Glutamatergic neuron (in vitro differentiated cells): ENCODE results near the gene PSTPIP2. TPM values are rescaled to one million over a fixed set of nuclear protein-coding genes. Genes with fewer than 3 reads are reported as not detected.

Experiments used
- DNase-seq: peaks from one replicate; pipeline ENCODE4 v3.0.0; 2022
- H3K27ac Mint-ChIP-seq: one replicate; pipeline ENCODE4 v1.8.0; 2020; ENCODE audit warnings: mild to moderate bottlenecking, mixed read lengths, inconsistent platforms; ENCODE audit not compliant: unreplicated experiment
- H3K27me3 Mint-ChIP-seq: one replicate; pipeline ENCODE4 v1.8.0; 2020; ENCODE audit warnings: mild to moderate bottlenecking, moderate library complexity, mixed read lengths, inconsistent platforms; ENCODE audit not compliant: unreplicated experiment
- H3K36me3 Mint-ChIP-seq: one replicate; pipeline ENCODE4 v1.8.0; 2020; ENCODE audit warnings: mild to moderate bottlenecking, mixed read lengths, inconsistent platforms; ENCODE audit not compliant: unreplicated experiment
- H3K4me1 Mint-ChIP-seq: one replicate; pipeline ENCODE4 v1.8.0; 2020; ENCODE audit warnings: mild to moderate bottlenecking, low read depth, mixed read lengths, inconsistent platforms; ENCODE audit not compliant: unreplicated experiment
- H3K4me3 Mint-ChIP-seq: one replicate; pipeline ENCODE4 v1.8.0; 2020; ENCODE audit warnings: mild to moderate bottlenecking, mixed read lengths, inconsistent platforms; ENCODE audit not compliant: unreplicated experiment
- H3K9me3 Mint-ChIP-seq: one replicate; pipeline ENCODE4 v1.8.0; 2020; ENCODE audit warnings: mild to moderate bottlenecking, moderate library complexity, mixed read lengths, inconsistent platforms; ENCODE audit not compliant: unreplicated experiment
- CTCF ChIP-seq: fragments of 200-600 bp; sonication (generic); IDR thresholded peaks from one replicate; pipeline ENCODE4 v1.5.0; 2021; ENCODE audit not compliant: partially characterized antibody, unreplicated experiment
- total RNA-seq: library from RNA; stranded (reverse); fragmentation: NEBNext Ultra II Directional; extraction: Animal tissue kit (Norgen Biotek cat#: 25700); gene quantifications from one replicate; pipeline ENCODE4 v1.2.1, GENCODE V29; 2021; ENCODE audit not compliant: unreplicated experiment

Gene PSTPIP2
- total RNA-seq, 1 donor from 2014 or later: 0.20 TPM

GRCh38 chr18:45938488-45938935 is 133.5 kb downstream of the PSTPIP2 start:
- H3K4me3 Mint-ChIP-seq: no peak overlapping the region
- DNase-seq: no peak
- no peaks in the 10 kb centered on the region for H3K9me3 Mint-ChIP-seq
- H3K4me1 Mint-ChIP-seq: no peaks in the 10 kb centered on the region
- H3K36me3 Mint-ChIP-seq: peaks cover 4% of the 10 kb centered on the region
- H3K27ac Mint-ChIP-seq: no peak overlapping the region
- TF ChIP-seq CTCF: no peak
- no peaks in the 10 kb centered on the region for H3K27me3 Mint-ChIP-seq

- H3K27ac Mint-ChIP-seq: no peak overlapping the region
- DNase-seq: no peak
- TF ChIP-seq CTCF: no peak
- no peaks in the 10 kb centered on the region for H3K4me1 Mint-ChIP-seq
- H3K4me3 Mint-ChIP-seq: no peak overlapping the region
- H3K9me3 Mint-ChIP-seq: no peaks in the 10 kb centered on the region
- peaks cover 4% of the 10 kb centered on the region for H3K36me3 Mint-ChIP-seq
- H3K27me3 Mint-ChIP-seq: no peaks in the 10 kb centered on the region
Observed at GRCh38 chr18:45935591-45936335, 136.3 kb downstream of the PSTPIP2 start.

Other genes starting within 250 kb of the PSTPIP2 start
- gene SIGLEC15, start 246.6 kb downstream of the PSTPIP2 start, total RNA-seq: not detected
- 36.6 TPM for gene EPG5, start 104.9 kb downstream of the PSTPIP2 start, total RNA-seq
- 511 TPM for gene ATP5F1A, start 26.0 kb upstream of the PSTPIP2 start, total RNA-seq
- gene HAUS1, start 32.1 kb upstream of the PSTPIP2 start, total RNA-seq: 32.2 TPM